ENCODE data around the gene MEGF11. TPM values are rescaled to one million over a fixed set of nuclear protein-coding genes. Genes with fewer than 3 reads are reported as not detected.

Gene MEGF11
- total and polyA plus RNA-seq, 8 donors: 2.6 to 17.4 (median 9.9) TPM; not detected in 1

GRCh38 chr15:66161108-66161507 lies 92.4 kb downstream of the MEGF11 start:
- H3K4me3 ChIP-seq: no peak overlapping the region
- peaks cover 0 to 6% of the 10 kb centered on the region in 2 donors for H3K27me3 ChIP-seq
- no peak for ATAC-seq
- H3K27ac ChIP-seq: no peak overlapping the region
- H3K4me1 ChIP-seq: no peaks in the 10 kb centered on the region
- no peak for TF ChIP-seq CTCF (IDR thresholded peaks at IDR 0.05)
- DNase-seq: no peak
- H3K36me3 ChIP-seq: no peaks in the 10 kb centered on the region
- intact Hi-C loops (cut with DNase I): no loop called here
- H3K9me3 ChIP-seq: no peaks in the 10 kb centered on the region

- ATAC-seq: no peak
Observed at GRCh38 chr15:66157507-66157906, 96.0 kb downstream of the MEGF11 start.

GRCh38 chr15:66156310-66156975 lies 97.1 kb downstream of the MEGF11 start:
- no peak overlapping the region for H3K4me3 ChIP-seq

More at GRCh38 chr15:66157507-66157906, 96.0 kb downstream of the MEGF11 start:
- Histone ChIP-seq H3K9me3 (no peaks in the 10 kb centered on the region), H3K36me3 (no peaks in the 10 kb centered on the region), H3K27ac (no peak overlapping the region), H3K4me3 (no peak overlapping the region), H3K4me1 (no peaks in the 10 kb centered on the region), H3K27me3 (peaks cover 0 to 21% of the 10 kb centered on the region in 2 donors)
- no peak for TF ChIP-seq CTCF (IDR thresholded peaks at IDR 0.05)
- intact Hi-C loops (cut with DNase I): no loop called here
- no peak for DNase-seq

GRCh38 chr15:66155065-66155464 lies 98.5 kb downstream of the MEGF11 start:
- H3K9me3 ChIP-seq: no peaks in the 10 kb centered on the region
- no peak for TF ChIP-seq CTCF (IDR thresholded peaks at IDR 0.05)
- no peak overlapping the region for H3K4me3 ChIP-seq
- DNase-seq: no peak
- peaks cover 0 to 30% of the 10 kb centered on the region in 2 donors for H3K27me3 ChIP-seq
- H3K27ac ChIP-seq: no peak overlapping the region
- no peaks in the 10 kb centered on the region for H3K36me3 ChIP-seq
- intact Hi-C loops (cut with DNase I): no loop called here
- no peaks in the 10 kb centered on the region for H3K4me1 ChIP-seq
- no peak for ATAC-seq

More at GRCh38 chr15:66156310-66156975, 97.1 kb downstream of the MEGF11 start:
- H3K27ac ChIP-seq: no peak overlapping the region
- TF ChIP-seq CTCF (IDR thresholded peaks at IDR 0.05): no peak
- DNase-seq (no peak), ATAC-seq (no peak)
- H3K9me3 ChIP-seq: no peaks in the 10 kb centered on the region
- H3K27me3 ChIP-seq: peaks cover 0 to 30% of the 10 kb centered on the region in 2 donors
- intact Hi-C loops (cut with DNase I): no loop called here
- no peaks in the 10 kb centered on the region for H3K36me3 ChIP-seq
- H3K4me1 ChIP-seq: no peaks in the 10 kb centered on the region

GRCh38 chr15:66154581-66154980 lies 99.0 kb downstream of the MEGF11 start:
- Histone ChIP-seq H3K36me3 (no peaks in the 10 kb centered on the region), H3K4me1 (no peaks in the 10 kb centered on the region), H3K27ac (no peak overlapping the region), H3K9me3 (no peaks in the 10 kb centered on the region), H3K27me3 (peaks cover 0 to 30% of the 10 kb centered on the region in 2 donors), H3K4me3 (no peak overlapping the region)
- TF ChIP-seq CTCF (IDR thresholded peaks at IDR 0.05): no peak
- ATAC-seq: no peak
- intact Hi-C loops (cut with DNase I): no loop called here
- no peak for DNase-seq

Measured in left lung (tissue), 10 donors.